DOHH2 (cell line): ENCODE measurements around the gene EEIG1.

Experiments
- CTCF ChIP-seq: fragments of 200-600 bp; sonication (generic); IDR thresholded peaks from one replicate; pipeline ENCODE4 v1.5.1; 2014; ENCODE audit warnings: antibody characterized with exemption, mild to moderate bottlenecking, low read depth, low read length; ENCODE audit not compliant: poor library complexity, severe bottlenecking
- EZH2phosphoT487 ChIP-seq: fragments of 200-600 bp; sonication (generic); IDR thresholded peaks from 2 replicates; pipeline ENCODE4 v1.6.1; 2017; ENCODE audit warnings: borderline replicate concordance, mild to moderate bottlenecking, antibody characterized with exemption, low read length, moderate library complexity, mixed read lengths

GRCh38 chr9:127972236-127972871 lies 8.4 kb downstream of the EEIG1 start:
- TF ChIP-seq CTCF: no peak
- no peak for TF ChIP-seq EZH2phosphoT487
